NCI-H1694 treated with DMSO at 0.1 percent for 48 hours (cell line): ENCODE measurements around the gene WWOX.

ENCODE experiments used
- DNase-seq: peaks from one replicate; lab custom pipeline; 2025; lab: John Stamatoyannopoulos, UW

WWOX gene

DNA sequence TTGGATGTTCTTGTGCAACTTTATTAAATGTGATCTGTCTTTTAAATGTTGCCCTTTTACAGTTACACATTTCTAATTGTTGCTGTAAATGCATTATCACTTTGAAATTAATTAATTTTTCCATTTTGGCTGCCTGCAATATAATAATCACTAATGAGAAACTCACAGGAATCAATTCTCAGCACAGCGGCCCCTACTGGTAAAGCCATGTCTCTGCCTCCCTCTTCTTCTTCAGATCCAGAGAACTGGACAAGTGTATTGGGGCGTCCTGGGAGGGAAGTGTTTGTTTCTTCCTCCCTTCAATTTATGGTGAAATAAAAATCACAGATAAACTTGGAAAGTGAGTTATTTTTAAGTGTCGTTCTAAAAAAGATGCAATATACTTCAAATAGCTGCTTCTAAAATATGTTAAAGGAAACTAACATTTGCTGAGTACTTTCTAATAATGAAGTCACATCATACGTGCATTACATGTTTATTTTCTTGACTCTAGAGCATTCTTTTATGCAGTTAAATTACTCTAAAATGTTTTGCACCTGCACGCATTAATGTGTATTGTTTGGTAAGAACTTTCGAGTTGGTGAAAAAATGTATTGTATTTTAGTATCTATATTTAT is 338.0 kb downstream of the WWOX start:
- DNase-seq = peak; percentile 16

GRCh38 chr16:78438219-78438618 is 338.8 kb downstream of the WWOX start:
- no peak for DNase-seq

GRCh38 chr16:78438632-78439031 is 339.2 kb downstream of the WWOX start:
- DNase-seq = no peak

DNA sequence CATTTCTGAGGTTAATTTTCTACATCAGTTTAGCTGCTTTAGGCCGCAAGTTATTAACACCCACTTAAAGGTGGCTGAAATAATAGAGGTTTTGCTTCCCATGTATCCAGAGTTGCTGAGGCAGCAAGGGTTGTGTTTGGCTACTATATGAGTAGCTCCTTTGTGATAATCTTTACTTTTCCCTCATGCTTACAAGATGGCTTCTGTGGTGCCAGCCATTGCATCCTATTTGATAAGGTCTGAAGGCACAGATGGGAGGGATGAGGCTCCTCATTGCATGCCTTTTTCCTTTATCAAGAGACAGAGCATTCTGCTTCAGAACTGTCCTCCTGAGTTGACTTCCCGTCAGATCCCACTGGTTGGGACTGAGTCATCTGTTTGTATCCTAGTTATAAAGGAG is 340.2 kb downstream of the WWOX start:
- no peak for DNase-seq

- no peak for DNase-seq
Measured at GRCh38 chr16:78441298-78441697, 341.8 kb downstream of the WWOX start.

DNA sequence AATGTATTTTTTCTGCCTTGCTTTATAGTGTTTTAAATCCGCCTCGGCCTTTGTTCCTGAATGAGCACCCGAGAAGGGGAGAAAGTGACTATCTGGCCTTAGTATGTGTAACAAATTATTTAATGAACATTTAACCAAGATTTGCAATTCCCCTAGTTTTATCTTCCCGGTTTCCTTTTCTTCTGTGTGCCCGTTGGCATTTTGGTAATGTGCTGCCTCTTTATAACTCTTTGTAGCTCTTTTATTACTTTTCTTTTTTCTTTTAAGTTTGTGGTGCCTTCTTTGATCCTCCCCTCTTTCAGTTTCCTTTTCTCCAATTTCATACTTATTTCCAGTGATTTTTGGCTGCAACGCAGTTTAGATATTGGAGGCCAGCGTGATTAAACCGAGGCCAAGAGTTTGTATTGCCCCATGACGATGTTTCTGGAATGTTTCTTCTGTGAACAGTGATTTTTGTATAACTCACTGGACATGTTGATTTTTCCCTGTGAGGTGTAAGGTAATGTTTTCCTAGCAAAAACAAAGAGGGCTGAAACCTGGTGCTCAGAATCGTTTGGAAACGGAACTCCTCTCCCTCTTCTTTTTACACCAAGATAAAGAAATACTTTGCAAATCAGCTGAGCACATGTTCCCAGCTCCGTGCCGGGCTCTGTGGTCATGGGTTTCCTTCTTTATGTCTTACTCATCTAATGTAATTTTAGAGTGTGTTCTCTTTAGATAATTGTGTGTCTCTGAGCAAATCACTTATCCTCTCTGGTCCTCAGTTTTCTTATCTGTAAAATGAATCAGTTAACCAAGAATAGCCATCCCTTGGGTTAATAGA is 344.3 kb downstream of the WWOX start:
- DNase-seq = no peak

DNA sequence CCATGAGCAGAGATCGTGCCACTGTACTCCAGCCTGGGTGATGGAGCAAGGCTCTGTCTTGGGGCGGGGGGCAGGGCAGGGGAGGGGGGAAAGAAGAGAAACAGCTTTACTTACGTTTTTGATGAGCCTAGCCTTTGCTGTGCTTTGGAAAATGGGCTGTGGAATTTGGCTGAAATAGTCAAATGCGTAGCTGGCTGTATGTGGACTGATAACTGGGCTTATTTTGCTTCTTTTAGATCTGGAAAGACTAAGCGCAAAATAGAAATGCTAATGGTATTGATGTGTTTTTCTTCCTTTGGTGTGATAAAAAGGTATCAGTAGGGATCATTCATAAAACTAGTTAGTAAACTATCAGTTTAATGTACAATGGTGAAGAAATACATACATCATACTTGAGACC is 346.4 kb downstream of the WWOX start:
- DNase-seq = no peak

DNA sequence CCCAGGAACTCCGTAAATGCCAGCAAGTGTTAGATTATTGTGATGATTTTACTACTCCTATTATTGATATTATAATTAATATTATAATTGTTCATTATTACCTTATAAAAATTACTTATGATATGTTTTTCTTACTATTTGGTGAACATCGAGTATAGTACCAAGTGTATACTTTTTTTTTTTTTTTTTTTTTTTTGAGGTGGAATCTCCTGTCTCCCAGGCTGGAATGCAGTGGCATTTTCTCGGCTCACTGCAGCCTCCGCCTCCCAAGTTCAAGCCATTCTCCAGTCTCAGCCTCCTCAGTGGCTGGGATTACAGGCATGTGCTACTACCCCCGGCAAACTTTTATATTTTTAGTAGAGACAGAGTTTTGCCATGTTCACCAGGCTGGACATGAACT is 347.0 kb downstream of the WWOX start:
- DNase-seq = no peak

- no peak for DNase-seq
Measured at GRCh38 chr16:78446992-78447563, 347.6 kb downstream of the WWOX start.

GRCh38 chr16:78448658-78449271 is 349.3 kb downstream of the WWOX start:
- no peak for DNase-seq

GRCh38 chr16:78450255-78450654 is 350.8 kb downstream of the WWOX start:
- DNase-seq = no peak

GRCh38 chr16:78452025-78452555 is 352.6 kb downstream of the WWOX start:
- DNase-seq = no peak

DNA sequence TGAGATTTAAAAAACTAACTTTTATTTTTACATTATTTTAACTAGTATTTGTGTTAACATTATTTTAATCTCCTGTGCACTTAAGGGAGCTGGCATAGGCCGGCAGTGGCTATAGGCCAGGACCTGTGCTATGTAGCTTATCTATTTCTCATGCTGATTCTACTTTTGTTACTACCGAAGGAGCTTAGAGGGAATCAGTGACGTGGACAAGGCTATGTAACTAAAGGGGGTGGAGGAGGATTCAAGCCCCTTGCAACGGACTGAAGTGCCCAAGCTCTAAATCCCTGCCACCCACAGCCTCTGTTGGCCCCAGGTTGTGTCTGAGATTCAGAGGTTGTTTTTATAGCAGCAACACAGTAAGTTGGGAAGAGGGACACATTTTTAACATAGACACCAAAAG is 356.4 kb downstream of the WWOX start:
- no peak for DNase-seq

GRCh38 chr16:78458588-78458987 is 359.1 kb downstream of the WWOX start:
- no peak for DNase-seq

DNA sequence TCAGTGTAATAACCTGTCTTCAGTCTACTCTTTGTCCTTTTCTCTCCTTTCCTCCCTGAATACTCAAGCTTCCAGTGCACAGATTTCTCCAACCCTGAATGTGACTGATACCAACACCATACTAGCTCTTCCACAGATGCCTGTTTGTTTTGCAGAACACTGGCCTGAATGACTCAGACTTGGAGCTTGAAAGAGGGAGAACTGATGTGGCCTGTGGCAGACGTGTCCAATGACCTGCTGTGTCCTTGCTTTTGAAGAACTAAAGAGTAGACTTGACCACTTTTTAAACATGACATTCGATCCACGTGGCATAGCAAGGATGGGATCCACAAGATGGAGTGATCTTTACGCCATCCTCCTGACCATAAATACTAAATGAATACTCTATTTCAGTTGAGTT is 361.0 kb downstream of the WWOX start:
- no peak for DNase-seq

GRCh38 chr16:78461087-78461486 is 361.6 kb downstream of the WWOX start:
- no peak for DNase-seq

- DNase-seq = no peak
Measured at GRCh38 chr16:78461496-78462287, 362.2 kb downstream of the WWOX start.

DNA sequence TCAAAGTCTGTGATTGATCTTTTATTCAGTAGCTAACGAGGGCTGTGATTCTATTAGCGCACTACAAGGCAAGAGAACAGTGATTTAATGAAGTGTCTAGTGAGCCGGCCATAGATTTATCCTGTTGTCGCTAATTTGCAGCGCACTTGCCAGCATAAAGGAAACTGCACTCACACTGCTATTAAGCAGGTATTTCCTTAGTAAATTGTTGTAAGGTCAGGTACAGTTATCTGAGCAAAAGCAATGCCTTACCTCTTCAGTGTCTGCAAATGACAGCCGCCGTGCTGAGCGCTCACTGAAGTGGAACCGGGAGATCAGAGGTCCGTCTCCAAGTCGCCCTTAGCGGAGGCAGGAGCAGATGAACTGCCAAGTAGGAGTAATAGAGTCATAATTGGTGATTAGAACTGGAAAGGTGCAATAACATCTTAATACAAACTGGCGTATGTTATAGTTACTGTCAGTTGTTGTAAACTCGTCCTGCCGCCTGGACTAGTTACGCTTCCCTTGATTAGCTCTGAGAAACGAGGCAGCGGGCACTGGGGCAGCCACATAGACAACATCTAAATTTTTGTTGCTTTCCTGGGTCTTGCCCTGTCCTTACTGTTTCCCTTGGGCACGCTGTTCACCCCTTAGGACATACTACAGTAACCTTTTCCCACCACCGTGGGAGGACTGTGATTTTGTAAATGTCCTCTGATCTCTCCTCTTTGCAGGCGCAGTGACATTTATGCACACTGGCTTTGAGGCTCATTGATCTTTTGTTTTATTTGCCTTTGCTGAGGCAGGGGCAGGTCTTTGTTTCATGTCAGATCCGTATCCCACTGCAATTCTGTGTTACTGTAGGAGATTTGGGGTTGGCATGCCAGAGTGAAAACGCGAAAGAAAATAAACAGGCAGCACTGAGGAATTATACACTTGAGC is 363.1 kb downstream of the WWOX start:
- DNase-seq = no peak

GRCh38 chr16:78463591-78463990 is 364.1 kb downstream of the WWOX start:
- DNase-seq = no peak

GRCh38 chr16:78464833-78465232 is 365.4 kb downstream of the WWOX start:
- DNase-seq = no peak

- no peak for DNase-seq
Measured at GRCh38 chr16:78465730-78466129, 366.3 kb downstream of the WWOX start.
